Trophoblast cell (in vitro differentiated cells and primary cell): ENCODE data around the gene GCSAM.

Experiments used
- DNase-seq, 2 donors: peaks; one replicate each; pipeline ENCODE4 v3.0.0-alpha.2; 2016
- H2AFZ ChIP-seq: 2 replicates; pipeline ENCODE4 v1.6.1; 2013; ENCODE audit warnings: low read length, moderate library complexity, mild to moderate bottlenecking; ENCODE audit not compliant: insufficient read depth, poor library complexity
- H2AK5ac ChIP-seq: 2 replicates; pipeline ENCODE4 v1.6.1; 2013; ENCODE audit warnings: mild to moderate bottlenecking, low read length
- H2BK120ac ChIP-seq: 2 replicates; pipeline ENCODE4 v1.6.1; 2013; ENCODE audit warnings: low read length, mild to moderate bottlenecking, moderate library complexity; ENCODE audit not compliant: insufficient read depth, poor library complexity
- H2BK12ac ChIP-seq: 2 replicates; pipeline ENCODE4 v1.6.1; 2013; ENCODE audit warnings: mild to moderate bottlenecking, low read length, moderate library complexity
- H2BK5ac ChIP-seq: 2 replicates; pipeline ENCODE4 v1.6.1; 2013; ENCODE audit warnings: low read length, low read depth, moderate library complexity, mild to moderate bottlenecking; ENCODE audit not compliant: poor library complexity
- H3K14ac ChIP-seq: 2 replicates; pipeline ENCODE4 v1.6.1; 2013; ENCODE audit warnings: mild to moderate bottlenecking, low read length
- H3K18ac ChIP-seq: 2 replicates; pipeline ENCODE4 v1.6.1; 2013; ENCODE audit warnings: mild to moderate bottlenecking, low read length
- H3K23ac ChIP-seq: 2 replicates; pipeline ENCODE4 v1.6.1; 2013; ENCODE audit warnings: low read length
- H3K27ac ChIP-seq: 2 replicates; pipeline ENCODE4 v1.5.1; 2013; ENCODE audit warnings: low read depth, mild to moderate bottlenecking, inconsistent platforms, low read length, moderate library complexity
- H3K27me3 ChIP-seq: 2 replicates; pipeline ENCODE4 v1.6.1; 2013; ENCODE audit warnings: inconsistent platforms, mild to moderate bottlenecking, low read length, moderate library complexity; ENCODE audit not compliant: insufficient read depth
- H3K36me3 ChIP-seq, 2 experiments: 1 replicate in 1 of 2; 2 replicates in 1 of 2; pipeline ENCODE4 v1.6.1; 2013; ENCODE audit warnings: low read length in 2 of 2, mild to moderate bottlenecking in 2 of 2, moderate library complexity in 1 of 2; ENCODE audit not compliant: insufficient read depth in 2 of 2, control insufficient read depth in 1 of 2
- H3K4ac ChIP-seq: 2 replicates; pipeline ENCODE4 v1.6.1; 2013; ENCODE audit warnings: low read depth, mild to moderate bottlenecking, low read length, moderate library complexity
- H3K4me1 ChIP-seq, 2 experiments: 1 replicate in 1 of 2; 2 replicates in 1 of 2; pipeline ENCODE4 v1.6.1; 2013; ENCODE audit warnings: low read length in 2 of 2, mild to moderate bottlenecking in 2 of 2, moderate library complexity in 1 of 2; ENCODE audit not compliant: insufficient read depth in 2 of 2, control insufficient read depth in 1 of 2
- H3K4me2 ChIP-seq: 2 replicates; pipeline ENCODE4 v1.6.1; 2013; ENCODE audit warnings: inconsistent platforms, mild to moderate bottlenecking, low read length, moderate library complexity
- H3K4me3 ChIP-seq: 2 replicates; pipeline ENCODE4 v1.5.1; 2013; ENCODE audit warnings: mild to moderate bottlenecking, low read depth, low read length, inconsistent platforms
- H3K79me1 ChIP-seq: one replicate; pipeline ENCODE4 v1.6.1; 2013; ENCODE audit warnings: low read length
- H3K79me2 ChIP-seq: 2 replicates; pipeline ENCODE4 v1.6.1; 2013; ENCODE audit warnings: low read length, mild to moderate bottlenecking; ENCODE audit not compliant: control insufficient read depth, insufficient read depth, poor library complexity
- H3K9ac ChIP-seq: 2 replicates; pipeline ENCODE4 v1.6.1; 2013; ENCODE audit warnings: mild to moderate bottlenecking, low read length
- H3K9me3 ChIP-seq: 2 replicates; pipeline ENCODE4 v1.6.1; 2013; ENCODE audit warnings: low read depth, mild to moderate bottlenecking, control low read depth, inconsistent platforms, low read length; ENCODE audit not compliant: insufficient read depth
- H4K12ac ChIP-seq: 2 replicates; pipeline ENCODE4 v1.6.1; 2013; ENCODE audit warnings: low read depth, mild to moderate bottlenecking, low read length, moderate library complexity
- H4K8ac ChIP-seq: 2 replicates; pipeline ENCODE4 v1.6.1; 2013; ENCODE audit warnings: low read depth, mild to moderate bottlenecking, low read length, moderate library complexity
- H4K91ac ChIP-seq: one replicate; pipeline ENCODE4 v1.6.1; 2013; ENCODE audit warnings: low read depth, mild to moderate bottlenecking, low read length, moderate library complexity
- WGBS: extraction: QIAGEN DNeasy Blood & Tissue Kit; methylation state at CpG from one replicate; pipeline ENCODE4 v1.1.7; 2013; ENCODE audit warnings: missing lambda C conversion rate; ENCODE audit not compliant: insufficient read length, insufficient coverage; ENCODE audit errors: extremely low coverage; 5-methylcytosine and 5-hydroxymethylcytosine counted together

GCSAM gene

DNA sequence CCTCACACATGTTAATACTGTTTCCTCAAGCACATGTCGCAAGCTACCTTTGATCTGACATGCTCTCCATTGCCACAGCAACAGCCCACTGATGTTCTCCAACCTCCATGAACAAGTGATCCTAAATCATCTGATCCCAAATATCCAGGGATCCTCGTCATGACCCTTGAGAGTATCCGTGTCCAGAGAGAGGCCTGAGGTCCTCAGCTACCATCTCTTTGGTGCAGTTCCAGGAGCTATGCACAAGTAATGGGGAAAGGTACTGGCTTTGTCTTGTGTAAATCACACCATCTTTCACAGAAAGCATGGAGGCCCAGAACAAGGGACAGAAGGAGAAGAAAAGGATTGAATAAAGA, 2.4 kb downstream of the GCSAM start:
- no peak overlapping the region for H2AK5ac ChIP-seq
- H2BK12ac ChIP-seq = no peak overlapping the region
- DNase-seq = no peak
- no peak overlapping the region for H3K23ac ChIP-seq
- no peak overlapping the region for H4K8ac ChIP-seq
- H3K14ac ChIP-seq = no peak overlapping the region
- no peak overlapping the region for H4K12ac ChIP-seq
- no peak overlapping the region for H3K9ac ChIP-seq
- H2AFZ ChIP-seq = no peak overlapping the region
- H3K9me3 ChIP-seq = no peaks in the 10 kb centered on the region
- H3K79me1 ChIP-seq = peaks cover 5% of the 10 kb centered on the region
- H3K4me1 ChIP-seq = peaks cover 5 to 15% of the 10 kb centered on the region in 2 experiments
- no peak overlapping the region for H3K4me2 ChIP-seq
- no peak overlapping the region for H3K4ac ChIP-seq
- H2BK120ac ChIP-seq = no peak overlapping the region
- H3K27me3 ChIP-seq = no peaks in the 10 kb centered on the region
- H4K91ac ChIP-seq = no peak overlapping the region
- no peaks in the 10 kb centered on the region for H3K79me2 ChIP-seq
- no peak overlapping the region for H2BK5ac ChIP-seq
- no peak overlapping the region for H3K4me3 ChIP-seq
- no peak overlapping the region for H3K18ac ChIP-seq
- WGBS = no CpG with 5 or more reads among the region's 3 CpGs
- H3K36me3 ChIP-seq = no peaks in the 10 kb centered on the region
- H3K27ac ChIP-seq = no peak overlapping the region

DNA sequence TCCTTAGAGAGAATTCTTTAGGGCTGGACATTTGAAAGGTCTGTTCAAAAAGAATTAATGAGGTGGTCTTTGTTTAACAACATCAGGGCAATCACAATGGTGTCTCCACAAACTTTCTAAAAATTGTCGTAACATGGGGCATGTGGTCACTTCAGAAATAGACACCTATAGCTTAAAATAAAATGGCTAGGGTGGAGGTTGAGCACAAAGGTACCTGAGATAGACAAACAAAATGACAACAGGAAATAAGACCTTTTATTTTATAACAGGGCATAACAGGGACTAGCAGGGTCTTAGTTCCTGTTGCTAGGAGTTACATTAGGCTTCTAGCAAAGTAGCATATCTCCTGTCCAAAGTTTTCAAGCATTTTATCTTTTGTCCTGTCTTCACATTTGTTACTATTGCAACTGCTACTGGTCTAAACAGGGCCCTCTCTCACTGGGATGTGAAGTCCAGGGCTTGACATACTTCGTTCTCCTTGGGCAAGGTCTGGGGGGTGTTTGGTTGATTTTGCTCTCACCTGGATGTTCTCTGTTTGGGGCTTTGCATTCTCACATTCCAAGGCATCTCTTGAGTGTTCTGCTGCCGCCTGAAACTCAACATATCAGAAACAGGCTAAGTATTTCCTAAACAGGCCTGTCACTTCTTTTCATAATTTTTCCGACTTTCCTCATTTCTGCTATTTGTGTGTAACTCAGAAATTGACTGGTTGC, 3.0 kb downstream of the GCSAM start:
- no peak overlapping the region for H3K23ac ChIP-seq
- no peak overlapping the region for H3K18ac ChIP-seq
- WGBS = no CpG with 5 or more reads among the region's 4 CpGs
- H3K4ac ChIP-seq = no peak overlapping the region
- H3K4me3 ChIP-seq = no peak overlapping the region
- H3K9ac ChIP-seq = no peak overlapping the region
- no peak for DNase-seq
- no peak overlapping the region for H2BK120ac ChIP-seq
- no peak overlapping the region for H4K91ac ChIP-seq
- H3K4me2 ChIP-seq = no peak overlapping the region
- H3K79me1 ChIP-seq = peaks cover 9% of the 10 kb centered on the region
- no peaks in the 10 kb centered on the region for H3K36me3 ChIP-seq
- no peak overlapping the region for H2AFZ ChIP-seq
- H2BK5ac ChIP-seq = no peak overlapping the region
- H3K27me3 ChIP-seq = no peaks in the 10 kb centered on the region
- H3K79me2 ChIP-seq = no peaks in the 10 kb centered on the region
- no peak overlapping the region for H3K27ac ChIP-seq
- H2AK5ac ChIP-seq = no peak overlapping the region
- peaks cover 7 to 15% of the 10 kb centered on the region in 2 experiments for H3K4me1 ChIP-seq
- H2BK12ac ChIP-seq = no peak overlapping the region
- no peak overlapping the region for H4K8ac ChIP-seq
- no peak overlapping the region for H3K14ac ChIP-seq
- no peaks in the 10 kb centered on the region for H3K9me3 ChIP-seq
- H4K12ac ChIP-seq = no peak overlapping the region

DNA sequence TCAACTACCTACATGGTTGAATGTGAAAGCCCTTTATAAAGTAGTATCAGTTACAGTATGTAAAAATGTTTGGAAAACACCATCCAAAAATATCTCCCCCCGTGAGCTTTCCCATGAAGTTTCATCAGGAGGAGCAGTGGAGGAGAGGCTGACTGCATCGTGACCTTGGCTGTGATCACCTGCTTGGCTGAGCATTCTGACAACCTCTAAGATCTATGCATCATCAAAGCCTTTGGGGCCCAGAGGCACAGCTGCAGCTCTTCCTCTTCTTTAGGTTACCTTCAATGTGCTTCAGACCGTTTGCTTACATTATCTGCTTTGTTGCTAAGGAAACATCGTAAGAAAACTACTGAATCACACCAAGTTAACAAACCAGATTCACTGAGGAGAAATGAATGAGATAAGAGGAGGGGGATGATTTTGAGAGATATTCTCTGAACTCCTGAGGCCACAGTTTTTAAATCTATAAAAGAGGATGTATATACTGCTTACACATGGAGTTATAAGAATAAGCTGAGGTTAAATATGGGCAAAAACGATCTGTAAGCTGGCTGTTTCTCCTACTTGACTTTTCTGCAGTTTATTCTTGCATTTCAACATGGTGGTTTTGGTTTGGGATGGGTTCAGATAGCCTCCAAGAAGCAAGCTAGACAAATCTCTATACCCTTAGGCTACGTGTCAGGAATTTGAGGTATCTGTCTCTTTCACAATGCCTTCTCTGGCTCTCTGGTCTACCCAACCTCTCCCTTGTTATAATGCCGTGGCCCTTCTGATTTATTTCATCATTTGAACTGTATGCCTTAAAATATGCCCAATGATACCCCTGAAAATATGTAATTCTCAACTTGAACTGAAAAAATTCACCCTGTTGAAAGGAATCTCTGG, 4.0 kb downstream of the GCSAM start:
- H2BK12ac ChIP-seq = no peak overlapping the region
- no peaks in the 10 kb centered on the region for H3K9me3 ChIP-seq
- H3K79me2 ChIP-seq = no peaks in the 10 kb centered on the region
- H4K12ac ChIP-seq = no peak overlapping the region
- no peak overlapping the region for H3K4me3 ChIP-seq
- no peaks in the 10 kb centered on the region for H3K36me3 ChIP-seq
- H3K14ac ChIP-seq = no peak overlapping the region
- no peak overlapping the region for H2BK120ac ChIP-seq
- peak; percentile 90 to 99 for DNase-seq
- no peak overlapping the region for H3K4ac ChIP-seq
- no peak overlapping the region for H3K4me2 ChIP-seq
- H3K27me3 ChIP-seq = no peaks in the 10 kb centered on the region
- H2AK5ac ChIP-seq = no peak overlapping the region
- WGBS = no CpG with 5 or more reads among the region's 7 CpGs
- peak overlapping the region; percentile 59 for H3K27ac ChIP-seq
- no peak overlapping the region for H4K91ac ChIP-seq
- H2BK5ac ChIP-seq = no peak overlapping the region
- no peak overlapping the region for H3K23ac ChIP-seq
- no peak overlapping the region for H3K9ac ChIP-seq
- H3K79me1 ChIP-seq = peaks cover 9% of the 10 kb centered on the region
- H3K18ac ChIP-seq = no peak overlapping the region
- H3K4me1 ChIP-seq = peaks cover 7 to 15% of the 10 kb centered on the region in 2 experiments
- no peak overlapping the region for H2AFZ ChIP-seq
- H4K8ac ChIP-seq = no peak overlapping the region

DNA sequence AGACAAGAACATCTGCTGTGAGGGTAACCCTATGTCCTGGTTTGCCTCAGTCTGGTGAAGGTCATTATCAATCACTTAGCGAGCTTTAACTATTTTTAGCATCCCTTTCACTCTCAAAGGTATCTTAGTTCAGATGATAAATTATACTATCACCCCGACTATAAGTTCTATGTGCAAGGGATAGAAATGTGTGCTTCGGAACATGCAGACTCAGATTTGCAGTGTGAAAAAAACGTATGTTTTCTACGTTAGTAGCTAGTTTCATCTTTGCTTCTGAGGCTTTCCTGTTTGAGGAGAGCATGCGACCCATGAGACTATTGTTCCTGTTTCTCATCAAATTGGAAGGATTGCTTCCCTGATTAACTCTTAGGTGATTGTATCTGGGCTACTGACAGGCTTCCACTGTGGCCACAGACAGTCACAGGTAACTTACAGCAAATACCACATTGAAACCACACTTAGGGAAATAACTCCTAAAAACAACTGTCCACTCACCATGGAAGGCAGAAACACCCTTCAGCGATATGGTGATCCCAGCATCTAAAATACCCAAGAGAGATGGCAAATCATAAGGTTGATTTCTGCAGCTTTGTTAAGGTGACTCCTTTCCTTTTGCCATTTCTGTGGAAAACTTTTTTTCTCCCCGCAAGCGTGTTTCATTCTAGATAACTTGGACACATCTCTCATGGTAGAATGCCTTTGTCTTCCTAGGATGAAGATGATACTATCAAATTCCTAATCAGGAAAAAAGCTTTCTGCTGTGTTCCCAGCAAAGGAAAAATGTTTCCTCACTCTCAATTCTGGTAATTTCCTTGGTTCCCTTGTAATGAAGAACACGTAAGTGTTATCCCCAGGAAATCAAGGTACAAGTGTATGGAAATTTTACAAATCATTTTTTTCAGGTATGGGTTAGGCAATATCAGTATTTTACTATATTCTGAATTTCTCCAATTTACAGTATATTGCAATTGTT, 5.2 kb downstream of the GCSAM start:
- Histone ChIP-seq H2BK120ac (no peak overlapping the region), H3K14ac (no peak overlapping the region), H3K79me2 (no peaks in the 10 kb centered on the region), H2BK12ac (no peak overlapping the region), H3K9ac (no peak overlapping the region), H3K4me3 (no peak overlapping the region), H3K79me1 (peaks cover 9% of the 10 kb centered on the region), H3K23ac (no peak overlapping the region), H3K36me3 (peaks cover 0 to 4% of the 10 kb centered on the region in 2 experiments), H2BK5ac (no peak overlapping the region), H3K4ac (no peak overlapping the region), H4K8ac (no peak overlapping the region), H3K9me3 (no peaks in the 10 kb centered on the region), H3K4me1 (peaks cover 7 to 15% of the 10 kb centered on the region in 2 experiments), H3K18ac (no peak overlapping the region), H2AFZ (no peak overlapping the region), H2AK5ac (no peak overlapping the region), H3K27me3 (no peaks in the 10 kb centered on the region), H4K91ac (no peak overlapping the region), H3K4me2 (no peak overlapping the region), H4K12ac (no peak overlapping the region), H3K27ac (peak overlapping the region; percentile 7)
- DNase-seq = peak; percentile 30 to 61
- no CpG with 5 or more reads among the region's 10 CpGs for WGBS
